Neuron (in vitro differentiated cells): ENCODE data around the gene CENPK.
"Not testable (repeated sequence)": the region's sequence is repeated elsewhere in the genome, so short reads cannot be mapped to it uniquely, and the experiment has no call there.

Source experiments
- H2AFZ ChIP-seq: one replicate; pipeline ENCODE4 v1.6.1; 2013; ENCODE audit warnings: low read depth, mild to moderate bottlenecking, inconsistent platforms, low read length, moderate library complexity
- H3K27me3 ChIP-seq: one replicate; pipeline ENCODE4 v1.6.1; 2013; ENCODE audit warnings: low read length; ENCODE audit not compliant: insufficient read depth
- H3K36me3 ChIP-seq: one replicate; pipeline ENCODE4 v1.6.1; 2013; ENCODE audit warnings: low read length; ENCODE audit not compliant: insufficient read depth
- H3K4me1 ChIP-seq: one replicate; pipeline ENCODE4 v1.6.1; 2013; ENCODE audit warnings: low read length; ENCODE audit not compliant: insufficient read depth
- H3K4me3 ChIP-seq: 2 replicates; pipeline ENCODE4 v1.5.1; 2013; ENCODE audit warnings: mild to moderate bottlenecking, low read length, moderate library complexity
- H3K9me3 ChIP-seq: one replicate; pipeline ENCODE4 v1.6.1; 2013; ENCODE audit warnings: low read length

The CENPK gene

GRCh38 chr5:65562731-65563701 is at the start of gene CENPK, which contains the start of gene PPWD1:
Gene CENPK, minus strand, starts transcription at chr5:65563168. Its CDS starts 8,261 bp downstream, at chr5:65554907.
Gene PPWD1, plus strand, starts transcription at chr5:65563296. Its CDS starts 15 bp downstream, at chr5:65563311.
- no peaks in the 10 kb centered on the region for H3K27me3 ChIP-seq
- H3K4me3 ChIP-seq: peak within 1 kb of the TSS; percentile 68
- H2AFZ ChIP-seq: peak within 1 kb of the TSS; percentile 76
- H3K4me1 ChIP-seq: peaks cover 22% of the 10 kb centered on the region
- peaks cover 17% of the 10 kb centered on the region for H3K36me3 ChIP-seq
- H3K9me3 ChIP-seq: no peaks in the 10 kb centered on the region

- H3K36me3 ChIP-seq: peaks cover 54% of the 10 kb centered on the region
Observed at GRCh38 chr5:65612298-65612907, 49.4 kb upstream of the CENPK start.

GRCh38 chr5:65611524-65611923 is 48.6 kb upstream of the CENPK start:
- Histone ChIP-seq H3K9me3 (no peaks in the 10 kb centered on the region), H3K36me3 (peaks cover 55% of the 10 kb centered on the region), H3K4me3 (no peak overlapping the region)

More at GRCh38 chr5:65612298-65612907, 49.4 kb upstream of the CENPK start:
- Histone ChIP-seq H3K27me3 (no peaks in the 10 kb centered on the region), H2AFZ (no peak overlapping the region), H3K9me3 (no peaks in the 10 kb centered on the region), H3K4me3 (no peak overlapping the region), H3K4me1 (no peaks in the 10 kb centered on the region)

GRCh38 chr5:65601761-65602160 is 38.8 kb upstream of the CENPK start:
- H2AFZ ChIP-seq, H3K4me1 ChIP-seq, H3K27me3 ChIP-seq, H3K4me3 ChIP-seq: not testable (repeated sequence)
- H3K9me3 ChIP-seq: peaks cover 21% of the 10 kb centered on the region
- peaks cover 66% of the 10 kb centered on the region for H3K36me3 ChIP-seq

More at GRCh38 chr5:65611524-65611923, 48.6 kb upstream of the CENPK start:
- H3K27me3 ChIP-seq: no peaks in the 10 kb centered on the region
- no peaks in the 10 kb centered on the region for H3K4me1 ChIP-seq
- H2AFZ ChIP-seq: no peak overlapping the region

- no peak overlapping the region for H2AFZ ChIP-seq
- no peaks in the 10 kb centered on the region for H3K27me3 ChIP-seq
- no peak overlapping the region for H3K4me3 ChIP-seq
- H3K4me1 ChIP-seq: no peaks in the 10 kb centered on the region
- no peaks in the 10 kb centered on the region for H3K9me3 ChIP-seq
- peaks cover 72% of the 10 kb centered on the region for H3K36me3 ChIP-seq
Observed at GRCh38 chr5:65588694-65589093, 25.7 kb upstream of the CENPK start.

GRCh38 chr5:65577141-65577540 is 14.2 kb upstream of the CENPK start:
- peaks cover 70% of the 10 kb centered on the region for H3K36me3 ChIP-seq
- H3K4me1 ChIP-seq: no peaks in the 10 kb centered on the region

GRCh38 chr5:65570598-65571226 is 7.7 kb upstream of the CENPK start:
- Histone ChIP-seq H3K27me3 (no peaks in the 10 kb centered on the region), H3K4me3 (no peak overlapping the region), H2AFZ (no peak overlapping the region), H3K9me3 (no peaks in the 10 kb centered on the region), H3K36me3 (peaks cover 50% of the 10 kb centered on the region), H3K4me1 (no peaks in the 10 kb centered on the region)

More at GRCh38 chr5:65577141-65577540, 14.2 kb upstream of the CENPK start:
- Histone ChIP-seq H3K27me3 (no peaks in the 10 kb centered on the region), H3K4me3 (no peak overlapping the region), H2AFZ (no peak overlapping the region), H3K9me3 (no peaks in the 10 kb centered on the region)

- Histone ChIP-seq H3K27me3 (no peaks in the 10 kb centered on the region), H3K9me3 (no peaks in the 10 kb centered on the region), H3K4me1 (peaks cover 16% of the 10 kb centered on the region), H2AFZ (no peak overlapping the region), H3K4me3 (no peak overlapping the region), H3K36me3 (peaks cover 21% of the 10 kb centered on the region)
Observed at GRCh38 chr5:65566505-65566904, 3.5 kb upstream of the CENPK start.

- H3K36me3 ChIP-seq: peaks cover 12% of the 10 kb centered on the region
Observed at GRCh38 chr5:65563777-65564176, 809 bp upstream of the CENPK start.

GRCh38 chr5:65556718-65557117 is 6.2 kb downstream of the CENPK start:
- Histone ChIP-seq H3K9me3 (no peaks in the 10 kb centered on the region), H3K4me1 (peaks cover 8% of the 10 kb centered on the region), H3K36me3 (peaks cover 38% of the 10 kb centered on the region), H3K27me3 (no peaks in the 10 kb centered on the region), H2AFZ (no peak overlapping the region), H3K4me3 (no peak overlapping the region)

More at GRCh38 chr5:65563777-65564176, 809 bp upstream of the CENPK start:
- H3K4me3 ChIP-seq: peak overlapping the region; percentile 68
- H3K9me3 ChIP-seq: no peaks in the 10 kb centered on the region
- H3K27me3 ChIP-seq: no peaks in the 10 kb centered on the region
- H2AFZ ChIP-seq: peak overlapping the region; percentile 76
- peaks cover 22% of the 10 kb centered on the region for H3K4me1 ChIP-seq

- no peaks in the 10 kb centered on the region for H3K9me3 ChIP-seq
- no peaks in the 10 kb centered on the region for H3K27me3 ChIP-seq
- peaks cover 3% of the 10 kb centered on the region for H3K4me1 ChIP-seq
- H3K36me3 ChIP-seq: peaks cover 35% of the 10 kb centered on the region
- no peak overlapping the region for H2AFZ ChIP-seq
- no peak overlapping the region for H3K4me3 ChIP-seq
Observed at GRCh38 chr5:65556181-65556580, 6.8 kb downstream of the CENPK start.

GRCh38 chr5:65555287-65555686 is 7.7 kb downstream of the CENPK start:
- Histone ChIP-seq H3K9me3 (no peaks in the 10 kb centered on the region), H3K4me1 (no peaks in the 10 kb centered on the region), H3K27me3 (no peaks in the 10 kb centered on the region), H3K36me3 (peaks cover 42% of the 10 kb centered on the region), H2AFZ (no peak overlapping the region), H3K4me3 (no peak overlapping the region)

GRCh38 chr5:65553941-65554340 is 9.0 kb downstream of the CENPK start:
- no peaks in the 10 kb centered on the region for H3K9me3 ChIP-seq
- peaks cover 51% of the 10 kb centered on the region for H3K36me3 ChIP-seq
- H3K4me3 ChIP-seq: no peak overlapping the region
- no peak overlapping the region for H2AFZ ChIP-seq
- H3K27me3 ChIP-seq: no peaks in the 10 kb centered on the region
- H3K4me1 ChIP-seq: no peaks in the 10 kb centered on the region
